Vagina (tissue), 2 donors: ENCODE results near the gene CLASRP.

Source experiments
- CTCF ChIP-seq, 3 experiments: fragments of 450-650 bp in 2 of 3; fragments of 200-600 bp in 1 of 3; sonication (generic) in 1 of 3; IDR thresholded peaks; one replicate each; pipeline ENCODE4 v1.5.1; 2017 to 2019; ENCODE audit warnings: antibody characterized with exemption in 3 of 3, mild to moderate bottlenecking in 2 of 3, moderate library complexity in 2 of 3
- POLR2A ChIP-seq, 2 donors: fragments of 450-650 bp; IDR thresholded peaks; one replicate each; pipeline ENCODE4 v1.6.1; 2017; ENCODE audit warnings: antibody characterized with exemption in 2 of 2, mild to moderate bottlenecking in 2 of 2, moderate library complexity in 2 of 2

- TF ChIP-seq POLR2A (IDR thresholded peaks at IDR 0.05) (no peak), CTCF (IDR thresholded peaks at IDR 0.05) (no peak)
Observed at GRCh38 chr19:45027371-45027770, 11.5 kb upstream of the CLASRP start.
